ENCODE measurements around the gene FGF14.

Gene FGF14

GRCh38 chr13:101738336-101738735 lies 663.5 kb downstream of the FGF14 start:
- Mint-ChIP-seq H3K4me3 (no peak overlapping the region), H3K4me1 (no peaks in the 10 kb centered on the region), H3K27me3 (no peaks in the 10 kb centered on the region), H3K27ac (no peak overlapping the region), H3K9me3 (no peaks in the 10 kb centered on the region)
- ATAC-seq (no peak), DNase-seq (no peak)

- no peak for ATAC-seq
Observed at GRCh38 chr13:101736566-101736965, 665.3 kb downstream of the FGF14 start.

DNA sequence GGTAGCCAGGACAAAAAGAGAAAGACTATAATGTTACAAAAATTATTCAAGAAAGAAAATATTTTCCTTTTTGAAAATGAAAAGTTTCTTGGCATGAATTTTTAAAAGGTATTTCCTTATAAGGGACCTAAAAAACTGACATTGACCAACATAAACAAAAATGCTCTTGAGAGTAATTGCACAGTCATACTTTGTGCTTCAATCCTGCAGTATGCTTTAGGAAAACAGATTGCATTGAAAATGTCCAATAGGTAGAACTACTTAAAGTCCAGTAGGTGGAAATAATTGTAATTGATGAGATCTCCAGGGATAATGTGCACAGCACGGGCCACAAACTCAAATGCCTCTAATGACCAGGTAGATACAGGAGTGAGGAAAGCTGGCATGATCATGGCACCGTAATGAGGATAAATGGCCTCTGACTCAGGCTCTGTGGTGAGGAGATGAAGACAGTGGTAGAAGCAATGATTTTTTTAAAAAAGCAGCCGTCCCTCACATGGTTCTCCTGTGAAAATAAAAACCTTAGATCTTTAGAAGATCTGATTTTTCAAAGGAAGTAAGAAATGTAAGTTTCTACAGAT lies 671.3 kb downstream of the FGF14 start:
- Mint-ChIP-seq H3K4me1 (no peaks in the 10 kb centered on the region), H3K4me3 (no peak overlapping the region), H3K27ac (no peak overlapping the region), H3K9me3 (no peaks in the 10 kb centered on the region), H3K27me3 (no peaks in the 10 kb centered on the region)
- ATAC-seq (no peak), DNase-seq (no peak)

More at GRCh38 chr13:101736566-101736965, 665.3 kb downstream of the FGF14 start:
- no peak overlapping the region for H3K4me3 Mint-ChIP-seq
- no peak for DNase-seq
- no peaks in the 10 kb centered on the region for H3K4me1 Mint-ChIP-seq
- H3K27ac Mint-ChIP-seq, result no peak overlapping the region
- H3K9me3 Mint-ChIP-seq, result no peaks in the 10 kb centered on the region
- H3K27me3 Mint-ChIP-seq, result no peaks in the 10 kb centered on the region

- Mint-ChIP-seq H3K27me3 (no peaks in the 10 kb centered on the region), H3K4me3 (no peak overlapping the region), H3K4me1 (no peaks in the 10 kb centered on the region), H3K27ac (no peak overlapping the region), H3K9me3 (no peaks in the 10 kb centered on the region)
- ATAC-seq, result no peak
- no peak for DNase-seq
Observed at GRCh38 chr13:101728615-101729014, 673.2 kb downstream of the FGF14 start.

DNA sequence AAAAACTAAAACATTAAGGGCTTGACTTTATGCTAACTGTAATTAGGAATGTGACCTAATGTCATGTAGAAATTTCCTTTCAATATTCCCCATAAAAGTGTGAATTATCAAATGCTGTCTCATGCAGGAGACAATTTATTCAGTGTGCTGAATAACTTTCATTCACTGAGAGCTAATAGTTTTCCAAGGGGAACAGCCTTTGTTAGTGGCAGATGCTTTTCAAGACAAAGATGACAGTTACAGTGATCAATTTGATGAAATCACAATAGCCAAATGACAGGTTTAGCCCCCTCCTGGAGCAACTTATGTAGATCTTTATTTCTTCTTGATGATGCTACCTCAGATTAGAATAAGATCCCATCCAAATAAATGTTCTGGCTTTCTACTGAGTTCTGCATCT lies 673.8 kb downstream of the FGF14 start:
- DNase-seq (no peak), ATAC-seq (no peak)
- H3K4me3 Mint-ChIP-seq, result no peak overlapping the region
- no peak overlapping the region for H3K27ac Mint-ChIP-seq
- no peaks in the 10 kb centered on the region for H3K27me3 Mint-ChIP-seq
- H3K9me3 Mint-ChIP-seq, result no peaks in the 10 kb centered on the region
- no peaks in the 10 kb centered on the region for H3K4me1 Mint-ChIP-seq

DNA sequence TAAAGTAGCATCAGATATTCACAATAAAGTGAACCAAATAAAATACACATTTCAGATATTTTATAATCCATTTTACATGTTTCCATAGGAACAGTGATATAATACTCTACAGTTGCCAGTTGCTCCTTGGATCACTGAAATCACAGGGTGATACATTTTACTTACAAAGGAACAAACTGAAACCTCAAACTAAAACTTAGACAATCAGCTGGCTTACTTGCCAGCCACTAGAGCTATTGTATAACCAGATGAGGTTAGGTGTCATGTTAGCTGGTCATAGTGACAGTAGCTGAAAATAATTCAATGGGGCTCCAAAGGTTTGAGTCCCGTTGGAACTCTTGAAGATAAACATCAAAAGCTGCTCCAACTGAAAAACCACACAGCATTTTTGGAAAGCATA lies 674.7 kb downstream of the FGF14 start:
- H3K27ac Mint-ChIP-seq, result no peak overlapping the region
- no peak for ATAC-seq
- H3K4me3 Mint-ChIP-seq, result no peak overlapping the region
- H3K27me3 Mint-ChIP-seq, result no peaks in the 10 kb centered on the region
- no peaks in the 10 kb centered on the region for H3K9me3 Mint-ChIP-seq
- DNase-seq, result no peak
- no peaks in the 10 kb centered on the region for H3K4me1 Mint-ChIP-seq

- H3K4me1 Mint-ChIP-seq, result no peaks in the 10 kb centered on the region
- H3K4me3 Mint-ChIP-seq, result no peak overlapping the region
- H3K9me3 Mint-ChIP-seq, result no peaks in the 10 kb centered on the region
- no peak for DNase-seq
- H3K27me3 Mint-ChIP-seq, result no peaks in the 10 kb centered on the region
- no peak overlapping the region for H3K27ac Mint-ChIP-seq
- no peak for ATAC-seq
Observed at GRCh38 chr13:101726681-101727080, 675.2 kb downstream of the FGF14 start.

DNA sequence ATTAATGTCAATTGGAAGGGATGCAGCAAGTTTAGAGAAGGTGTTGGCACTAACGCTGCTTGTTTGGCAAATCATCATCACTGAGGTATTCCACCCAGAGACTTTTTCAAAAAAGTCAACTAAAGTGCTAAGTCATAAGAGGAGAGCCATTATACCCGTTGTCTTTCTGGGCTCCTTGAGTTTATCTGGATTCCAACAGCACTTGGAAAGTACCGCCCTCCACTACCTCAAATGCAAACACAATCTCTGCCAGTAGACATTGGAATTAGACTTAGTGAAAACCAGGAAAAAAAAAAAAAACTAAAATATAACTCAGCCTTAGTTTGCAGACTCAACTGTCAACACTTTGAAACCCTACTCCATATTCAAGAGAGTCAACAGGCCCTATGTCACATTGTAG lies 683.4 kb downstream of the FGF14 start:
- Mint-ChIP-seq H3K4me3 (no peak overlapping the region), H3K4me1 (no peaks in the 10 kb centered on the region), H3K9me3 (no peaks in the 10 kb centered on the region), H3K27ac (no peak overlapping the region), H3K27me3 (no peaks in the 10 kb centered on the region)
- ATAC-seq (no peak), DNase-seq (no peak)

GRCh38 chr13:101717353-101717752 lies 684.5 kb downstream of the FGF14 start:
- Mint-ChIP-seq H3K4me3 (no peak overlapping the region), H3K4me1 (no peaks in the 10 kb centered on the region), H3K27me3 (no peaks in the 10 kb centered on the region), H3K27ac (no peak overlapping the region), H3K9me3 (no peaks in the 10 kb centered on the region)
- no peak for ATAC-seq
- DNase-seq, result no peak

GRCh38 chr13:101714195-101714594 lies 687.7 kb downstream of the FGF14 start:
- Mint-ChIP-seq H3K4me1 (no peaks in the 10 kb centered on the region), H3K27me3 (peaks cover 6% of the 10 kb centered on the region), H3K4me3 (no peak overlapping the region), H3K27ac (no peak overlapping the region), H3K9me3 (no peaks in the 10 kb centered on the region)
- no peak for DNase-seq
- no peak for ATAC-seq

GRCh38 chr13:101712026-101712348 lies 689.9 kb downstream of the FGF14 start:
- ATAC-seq (no peak), DNase-seq (no peak)
- Mint-ChIP-seq H3K4me3 (no peak overlapping the region), H3K27ac (no peak overlapping the region), H3K4me1 (peaks cover 2% of the 10 kb centered on the region), H3K9me3 (no peaks in the 10 kb centered on the region), H3K27me3 (peaks cover 15% of the 10 kb centered on the region)

GRCh38 chr13:101711307-101712025 lies 690.4 kb downstream of the FGF14 start:
- no peak for ATAC-seq
- H3K27ac Mint-ChIP-seq, result no peak overlapping the region

DNA sequence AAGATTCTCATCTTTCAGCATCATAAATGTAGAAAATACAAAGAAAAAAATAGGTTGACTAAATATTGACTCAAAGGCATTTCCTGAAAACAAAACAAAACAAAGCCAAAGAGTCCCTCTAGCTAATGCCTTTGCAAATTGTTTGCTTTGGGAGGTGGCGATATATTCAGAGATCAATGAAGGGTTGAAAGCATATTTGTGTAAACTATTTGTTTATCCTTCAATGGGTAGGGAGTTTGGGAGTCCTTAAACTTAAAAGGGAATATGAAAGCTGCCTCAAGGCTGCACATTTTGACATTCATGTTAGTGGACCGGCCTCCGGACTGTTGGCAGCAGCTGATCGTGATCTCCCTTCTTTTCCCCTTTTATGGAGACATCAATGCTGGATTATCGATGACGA lies 691.9 kb downstream of the FGF14 start:
- ATAC-seq, result no peak
- no peak for DNase-seq
- no peaks in the 10 kb centered on the region for H3K9me3 Mint-ChIP-seq
- H3K4me1 Mint-ChIP-seq, result peaks cover 9% of the 10 kb centered on the region
- H3K27me3 Mint-ChIP-seq, result peaks cover 24% of the 10 kb centered on the region
- no peak overlapping the region for H3K4me3 Mint-ChIP-seq
- no peak overlapping the region for H3K27ac Mint-ChIP-seq

More at GRCh38 chr13:101711307-101712025, 690.4 kb downstream of the FGF14 start:
- DNase-seq, result no peak
- H3K4me1 Mint-ChIP-seq, result peaks cover 8% of the 10 kb centered on the region
- H3K27me3 Mint-ChIP-seq, result peaks cover 15% of the 10 kb centered on the region
- no peaks in the 10 kb centered on the region for H3K9me3 Mint-ChIP-seq
- no peak overlapping the region for H3K4me3 Mint-ChIP-seq

DNA sequence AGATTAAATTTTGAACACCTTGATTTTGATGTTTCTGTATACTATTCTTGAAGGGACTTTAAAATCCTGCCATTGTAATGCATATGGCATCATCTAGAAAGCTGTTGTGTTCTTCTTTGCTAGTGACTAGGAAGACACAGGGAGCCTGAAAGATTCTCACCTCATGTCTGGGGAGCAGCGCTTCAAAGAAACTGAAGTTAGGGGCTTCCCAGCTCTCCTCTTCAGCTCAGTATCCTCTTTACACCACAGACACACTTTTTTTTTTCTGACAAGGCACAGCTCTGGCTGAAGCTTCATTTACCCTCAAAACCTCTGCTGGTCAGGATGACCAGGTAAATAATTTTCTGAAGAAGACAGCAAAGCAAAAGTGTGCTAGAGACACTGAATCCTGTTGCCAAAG lies 693.7 kb downstream of the FGF14 start:
- no peaks in the 10 kb centered on the region for H3K9me3 Mint-ChIP-seq
- no peak for DNase-seq
- ATAC-seq, result no peak
- peaks cover 35% of the 10 kb centered on the region for H3K27me3 Mint-ChIP-seq
- H3K4me1 Mint-ChIP-seq, result peaks cover 9% of the 10 kb centered on the region
- no peak overlapping the region for H3K27ac Mint-ChIP-seq
- no peak overlapping the region for H3K4me3 Mint-ChIP-seq

DNA sequence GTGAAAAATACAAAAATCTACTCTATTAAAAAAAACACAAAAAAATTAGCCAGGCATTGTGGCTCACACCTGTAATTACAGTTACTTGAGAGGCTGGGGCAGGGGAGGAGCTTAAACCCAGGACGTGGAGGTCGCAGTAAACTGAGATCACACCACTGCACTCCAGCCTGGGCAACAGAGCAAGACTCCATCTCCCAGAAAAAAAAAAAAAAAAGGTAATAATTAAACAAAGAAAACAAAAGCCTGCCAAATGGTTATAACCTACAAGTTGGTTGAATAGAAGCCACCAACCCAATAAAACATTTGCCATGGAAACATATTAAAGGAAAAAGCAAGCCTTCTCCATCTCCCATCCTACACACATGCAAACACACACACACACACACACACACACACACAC lies 694.2 kb downstream of the FGF14 start:
- Mint-ChIP-seq H3K4me3 (no peak overlapping the region), H3K27me3 (peaks cover 38% of the 10 kb centered on the region), H3K27ac (no peak overlapping the region), H3K9me3 (no peaks in the 10 kb centered on the region), H3K4me1 (peaks cover 9% of the 10 kb centered on the region)
- no peak for DNase-seq
- no peak for ATAC-seq

GRCh38 chr13:101706651-101707050 lies 695.2 kb downstream of the FGF14 start:
- H3K4me3 Mint-ChIP-seq, result no peak overlapping the region
- H3K9me3 Mint-ChIP-seq, result no peaks in the 10 kb centered on the region
- H3K27ac Mint-ChIP-seq, result no peak overlapping the region
- H3K27me3 Mint-ChIP-seq, result peaks cover 38% of the 10 kb centered on the region
- peaks cover 9% of the 10 kb centered on the region for H3K4me1 Mint-ChIP-seq
- ATAC-seq (peak; percentile 73), DNase-seq (peak in 1 of 2 donors; percentile 14)

- no peak overlapping the region for H3K4me3 Mint-ChIP-seq
- peaks cover 9% of the 10 kb centered on the region for H3K4me1 Mint-ChIP-seq
- ATAC-seq, result no peak
- no peak overlapping the region for H3K27ac Mint-ChIP-seq
- no peaks in the 10 kb centered on the region for H3K9me3 Mint-ChIP-seq
- DNase-seq, result no peak
- H3K27me3 Mint-ChIP-seq, result peaks cover 32% of the 10 kb centered on the region
Observed at GRCh38 chr13:101703838-101704237, 698.0 kb downstream of the FGF14 start.
